HG03066 (cell line): ENCODE data around the gene CCDC57.

Source experiments
- ATAC-seq: cut with Tn5 transposase; IDR thresholded peaks from one replicate; pipeline ENCODE4 v1.9.1; 2021; ENCODE audit warnings: low read depth; ENCODE audit not compliant: unreplicated experiment

Gene CCDC57

GRCh38 chr17:82076018-82076784 lies 136.4 kb downstream of the CCDC57 start:
- no peak for ATAC-seq

DNA sequence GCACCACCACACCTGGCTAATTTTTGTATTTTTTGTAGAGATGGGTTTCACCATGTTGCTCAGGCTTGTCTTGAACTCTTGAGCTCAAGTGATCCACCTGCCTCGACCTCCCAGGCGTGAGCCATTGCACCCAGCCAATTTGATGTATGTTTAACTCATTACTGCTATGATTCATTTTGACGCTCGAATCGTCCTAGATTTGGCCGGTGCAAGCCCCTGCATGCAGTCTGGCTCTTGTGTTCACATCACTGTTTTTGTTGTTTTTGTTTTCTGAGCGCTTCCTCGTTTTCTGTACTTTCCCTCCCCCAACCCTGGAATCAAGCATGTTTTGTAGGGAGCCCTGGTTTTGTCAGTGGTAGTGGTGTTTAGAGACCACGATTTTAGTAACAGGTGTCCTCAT lies 139.2 kb downstream of the CCDC57 start:
- ATAC-seq = no peak

GRCh38 chr17:82072827-82073226 lies 139.8 kb downstream of the CCDC57 start:
- no peak for ATAC-seq

- ATAC-seq = no peak
Measured at GRCh38 chr17:82070611-82071010, 142.0 kb downstream of the CCDC57 start.

- ATAC-seq = peak; percentile 63
Measured at GRCh38 chr17:82065638-82066303, 146.9 kb downstream of the CCDC57 start, which contains the start of gene DUS1L. DUS1L (minus strand) TSS chr17:82065804; CDS start chr17:82065059, 745 bp downstream.

- ATAC-seq = peak; percentile 29
Measured at GRCh38 chr17:82065193-82065637, 147.4 kb downstream of the CCDC57 start.

- ATAC-seq = no peak
Measured at GRCh38 chr17:82064433-82065192, 148.0 kb downstream of the CCDC57 start.

GRCh38 chr17:82063424-82064415 lies 148.9 kb downstream of the CCDC57 start:
- ATAC-seq = no peak

DNA sequence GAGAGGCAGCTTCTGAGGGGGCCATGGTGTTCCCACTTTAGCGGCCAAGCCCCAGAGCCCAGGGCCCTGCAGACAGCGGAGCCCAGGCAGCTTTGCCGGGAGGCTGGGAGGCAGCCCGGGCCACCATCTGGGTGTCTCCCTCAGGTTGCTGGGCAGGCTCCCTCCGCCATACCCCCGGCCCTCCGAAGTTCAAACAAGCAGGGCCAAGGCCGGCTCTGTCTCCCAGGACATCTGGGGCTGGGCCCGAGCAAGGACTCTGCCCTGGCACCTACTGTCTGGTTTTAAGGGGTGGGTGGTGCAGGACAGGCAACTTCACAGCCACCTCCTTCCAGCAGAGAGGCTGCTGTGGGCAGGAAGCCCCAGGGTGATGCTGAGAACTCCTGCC lies 149.7 kb downstream of the CCDC57 start:
- no peak for ATAC-seq

DNA sequence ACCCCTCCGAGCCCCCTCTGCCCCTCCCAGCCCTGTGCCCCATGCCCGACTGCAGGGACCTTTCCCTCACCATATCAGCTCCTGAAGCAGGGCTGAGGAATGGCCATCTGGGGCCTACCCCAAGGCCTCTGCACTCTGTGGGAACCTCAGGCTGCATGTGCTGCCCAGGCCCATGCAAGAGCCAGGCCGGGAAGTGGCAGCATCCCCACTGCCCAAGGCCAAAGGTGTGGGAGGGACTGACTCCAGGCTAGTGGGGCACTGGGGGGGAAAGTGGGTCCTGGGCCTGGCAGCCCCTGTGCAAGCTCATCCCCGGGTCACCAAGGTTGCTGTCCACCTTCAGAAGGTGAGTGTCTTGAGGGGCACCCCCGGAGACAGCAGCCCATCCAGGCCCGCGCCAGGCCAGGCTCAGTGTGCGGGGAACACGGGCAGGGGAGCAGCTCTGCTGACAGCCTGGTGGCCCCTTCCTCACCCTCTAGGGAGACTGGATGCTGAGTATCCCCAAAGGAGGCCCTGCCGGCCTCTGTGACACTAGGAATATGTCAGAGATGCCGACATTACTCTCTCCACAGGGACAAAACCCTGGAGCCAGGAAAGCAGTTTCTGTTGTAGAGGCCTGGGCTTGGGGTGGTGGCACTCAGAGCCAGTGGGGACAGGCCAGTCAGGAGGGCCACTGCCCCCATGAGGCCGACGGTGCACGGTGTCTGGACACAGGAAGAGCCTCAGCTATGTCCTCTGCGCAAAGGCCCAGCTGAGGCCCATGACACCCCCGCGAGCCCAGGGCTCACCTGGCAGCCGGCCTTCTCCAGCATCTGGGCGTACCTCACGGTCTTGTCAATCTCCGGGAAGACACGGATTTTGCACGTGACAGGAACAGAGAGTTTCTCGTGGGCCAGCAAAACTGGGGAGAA lies 150.3 kb downstream of the CCDC57 start:
- no peak for ATAC-seq

- ATAC-seq = no peak
Measured at GRCh38 chr17:82061047-82061925, 151.4 kb downstream of the CCDC57 start.

DNA sequence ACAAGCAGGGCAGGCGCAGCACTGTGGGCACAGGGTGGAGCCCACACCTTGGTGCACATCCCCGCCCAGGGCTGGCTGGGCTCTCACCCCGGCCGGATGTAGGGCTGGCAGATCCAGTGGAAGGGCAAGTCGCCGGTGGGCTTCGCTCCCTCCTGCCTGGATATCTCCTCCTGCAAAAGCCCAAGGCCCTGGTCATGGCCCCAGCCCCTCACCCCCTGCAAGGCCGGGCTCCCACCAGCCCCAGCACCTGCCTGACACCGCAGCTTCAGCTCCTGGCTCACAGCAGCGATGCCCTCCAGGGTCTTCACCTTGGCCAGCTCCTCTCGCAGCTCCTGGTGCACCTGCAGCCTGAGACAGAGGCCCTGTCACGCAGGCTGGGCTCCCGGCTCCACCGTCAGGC lies 152.0 kb downstream of the CCDC57 start:
- no peak for ATAC-seq

DNA sequence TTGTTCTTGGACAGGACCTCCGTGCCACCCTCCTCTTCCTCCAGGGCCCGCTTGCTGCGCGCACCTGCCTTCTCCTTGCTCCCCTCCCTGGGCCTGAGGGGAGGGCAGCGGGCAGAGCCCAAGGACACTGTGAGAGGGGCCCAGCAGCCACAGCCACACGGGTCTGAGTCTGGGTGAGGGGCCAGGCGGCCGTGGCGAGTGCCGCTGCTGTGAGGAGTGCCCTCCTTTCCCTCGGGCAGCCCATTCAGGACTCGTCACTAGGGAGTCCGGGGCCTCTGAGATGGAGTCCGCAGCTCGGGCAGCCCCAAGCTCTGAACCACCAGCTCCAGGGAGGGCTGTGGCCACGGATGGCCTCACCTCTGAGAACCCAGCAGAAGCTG lies 152.7 kb downstream of the CCDC57 start:
- no peak for ATAC-seq

GRCh38 chr17:82059272-82060000 lies 153.2 kb downstream of the CCDC57 start:
- ATAC-seq = no peak

- no peak for ATAC-seq
Measured at GRCh38 chr17:82058855-82059249, 153.8 kb downstream of the CCDC57 start.

GRCh38 chr17:82058230-82058854 lies 154.3 kb downstream of the CCDC57 start:
- ATAC-seq = no peak
